Endothelial cell of umbilical vein (primary cell): Measurements from ENCODE around the gene KLF1. TPM values are rescaled to one million over a fixed set of nuclear protein-coding genes. Genes with fewer than 3 reads are reported as not detected.
A peak's percentile ranks its signal among the peaks of the same experiment; 100 is the strongest.

Experiments
- BruUV-seq: library from RNA; stranded (reverse); fragments of 400-500 nt; replicated peaks from 2 replicates; lab custom pipeline; 2021; lab: Mats Ljungman, UMichigan
- CTCF ChIA-PET: fragments of 300-600, 350-600 bp; sonication (Branson Sonifier 250); formaldehyde crosslinking; loops from one replicate; lab custom pipeline; 2021; ENCODE audit warnings: antibody characterized with exemption, inconsistent platforms; lab: Charles Lee
- POLR2A ChIA-PET: fragments of 300-600, 350-600 bp; sonication (Branson Sonifier 250); formaldehyde crosslinking; loops from one replicate; lab custom pipeline; 2021; ENCODE audit warnings: antibody characterized with exemption, inconsistent platforms; lab: Charles Lee
- DNase-seq: peaks from one replicate; pipeline ENCODE4 v3.0.0-alpha.2; 2011; ENCODE audit warnings: low read depth, low spot score
- FAIRE-seq: peaks from 2 replicates; lab custom pipeline; 2011; peaks lifted over from hg19 to GRCh38; lab: Jason Lieb, UNC
- H2AFZ ChIP-seq: 2 replicates; pipeline ENCODE4 v1.6.0; 2012; ENCODE audit warnings: low read depth, low read length, control low read depth, inconsistent platforms
- H3K27ac ChIP-seq: 2 replicates; pipeline ENCODE4 v1.5.1; 2011; ENCODE audit warnings: low read depth, mild to moderate bottlenecking, control low read depth, low read length, moderate library complexity; ENCODE audit not compliant: insufficient read depth
- H3K27me3 ChIP-seq, 2 experiments: 2 replicates each; pipeline versions ENCODE4 v1.6.0 to v1.6.1; 2011; ENCODE audit warnings: low read length in 2 of 2, mixed read lengths in 1 of 2; ENCODE audit not compliant: control insufficient read depth in 2 of 2, insufficient read depth in 2 of 2
- H3K36me3 ChIP-seq, 2 experiments: 2 replicates in 1 of 2; 3 replicates in 1 of 2; pipeline ENCODE4 v1.5.1; 2011; ENCODE audit warnings: low read length in 2 of 2, mild to moderate bottlenecking in 1 of 2, moderate library complexity in 1 of 2; ENCODE audit not compliant: control insufficient read depth in 2 of 2, insufficient read depth in 2 of 2; ENCODE audit errors: extremely low read depth in 1 of 2
- H3K4me1 ChIP-seq: 3 replicates; pipeline ENCODE4 v1.5.1; 2011; ENCODE audit warnings: mild to moderate bottlenecking, low read length; ENCODE audit not compliant: control insufficient read depth, insufficient read depth; ENCODE audit errors: extremely low read depth
- H3K4me2 ChIP-seq: 2 replicates; pipeline ENCODE4 v1.6.1; 2011; ENCODE audit warnings: low read length, control low read depth, mixed read lengths; ENCODE audit not compliant: insufficient read depth
- H3K4me3 ChIP-seq, 3 experiments: fragments of 200-600 bp in 1 of 3; sonication (generic), shearing (Covaris generic) in 1 of 3; replicated peaks in 1 of 3; 2 replicates each; pipeline ENCODE4 v1.5.1; 2011 to 2016; ENCODE audit warnings: control low read depth in 3 of 3, low read length in 3 of 3, mild to moderate bottlenecking in 2 of 3, inconsistent platforms in 1 of 3, low read depth in 1 of 3, moderate library complexity in 1 of 3; ENCODE audit not compliant: insufficient read depth in 1 of 3
- H3K79me2 ChIP-seq: 2 replicates; pipeline ENCODE4 v1.6.0; 2012; ENCODE audit warnings: low read length, inconsistent platforms; ENCODE audit not compliant: control insufficient read depth, insufficient read depth
- H3K9ac ChIP-seq: replicated peaks from 2 replicates; pipeline ENCODE3; 2011; ENCODE audit warnings: low read length, control low read depth; ENCODE audit not compliant: insufficient read depth; ENCODE audit errors: extremely low read depth
- H3K9me1 ChIP-seq: replicated peaks from 3 replicates; pipeline ENCODE4 v1.6.0; 2011; ENCODE audit warnings: mild to moderate bottlenecking, low read length; ENCODE audit not compliant: control insufficient read depth, insufficient read depth; ENCODE audit errors: extremely low read depth
- H3K9me3 ChIP-seq: replicated peaks from 2 replicates; pipeline ENCODE4 v1.5.1; 2012; ENCODE audit warnings: low read length, inconsistent platforms; ENCODE audit not compliant: control insufficient read depth, insufficient read depth
- H4K20me1 ChIP-seq: replicated peaks from 2 replicates; pipeline ENCODE3; 2011; ENCODE audit warnings: mild to moderate bottlenecking, low read length; ENCODE audit not compliant: control insufficient read depth, insufficient read depth; ENCODE audit errors: extremely low read depth
- EZH2 ChIP-seq: IDR thresholded peaks from 2 replicates; pipeline ENCODE4 v1.6.1; 2012; ENCODE audit warnings: borderline replicate concordance, low read depth, mild to moderate bottlenecking, moderate library complexity, low read length, inconsistent platforms; ENCODE audit not compliant: severe bottlenecking
- FOS ChIP-seq: IDR thresholded peaks from 2 replicates; pipeline ENCODE4 v1.6.1; 2011; ENCODE audit warnings: mild to moderate bottlenecking, low read length, moderate library complexity, borderline replicate concordance; ENCODE audit not compliant: insufficient read depth
- JUN ChIP-seq: IDR thresholded peaks from 2 replicates; pipeline ENCODE4 v1.6.1; 2011; ENCODE audit warnings: borderline replicate concordance, low read depth; ENCODE audit not compliant: insufficient read length, insufficient read depth
- POLR2AphosphoS5 ChIP-seq: IDR thresholded peaks from 2 replicates; pipeline ENCODE4 v1.6.1; 2012; ENCODE audit warnings: low read depth, mild to moderate bottlenecking, control low read depth, low read length, moderate library complexity; ENCODE audit not compliant: insufficient read depth
- dilution Hi-C: fragments of 300-500 bp; cut with MboI; formaldehyde crosslinking; loops from one replicate; pipeline ENCODE4 v1.15.0; 2019; ENCODE audit warnings: low sequenced_read_pairs; ENCODE audit not compliant: extremely low pct_ligation_motif_present
- intact Hi-C: fragments of 100-400 bp; cut with micrococcal nuclease; formaldehyde crosslinking; loops from one replicate; pipeline ENCODE4 v1.10.0; 2022
- microRNA-seq: library from miRNA; unstranded; fragments of <30 nt; microRNA quantifications from one replicate; pipeline ENCODE4 v1.2.0, GENCODE V29; 2021; ENCODE audit warnings: borderline number of aligned reads, borderline replicate concordance
- polyA plus RNA-seq, 4 experiments: library from polyadenylated mRNA; depleted of rRNA in 3 of 4; stranded (reverse) in 3 of 4; unstranded in 1 of 4; fragments of >200 nt; gene quantifications; 2 replicates each; pipeline versions ENCODE4 v1.2.1 to v1.2.3, GENCODE V29; 2011 to 2012; ENCODE audit warnings: missing spikeins in 1 of 4
- small RNA-seq: library from RNA; depleted of rRNA; stranded (forward); fragments of <200 nt; gene quantifications from one replicate; pipeline ENCODE3, GENCODE V24; 2012; ENCODE audit warnings: low replicate concordance, low read depth; ENCODE audit not compliant: insufficient read depth, insufficient read length
- total RNA-seq: library from RNA; stranded (reverse); gene quantifications from 2 replicates; pipeline ENCODE4 v1.2.3, GENCODE V29; 2021

The KLF1 gene
- total and polyA plus RNA-seq, 2 donors (not counting 3 experiments of a cell fraction or from before 2014, with no cell fraction given), result not detected

DNA sequence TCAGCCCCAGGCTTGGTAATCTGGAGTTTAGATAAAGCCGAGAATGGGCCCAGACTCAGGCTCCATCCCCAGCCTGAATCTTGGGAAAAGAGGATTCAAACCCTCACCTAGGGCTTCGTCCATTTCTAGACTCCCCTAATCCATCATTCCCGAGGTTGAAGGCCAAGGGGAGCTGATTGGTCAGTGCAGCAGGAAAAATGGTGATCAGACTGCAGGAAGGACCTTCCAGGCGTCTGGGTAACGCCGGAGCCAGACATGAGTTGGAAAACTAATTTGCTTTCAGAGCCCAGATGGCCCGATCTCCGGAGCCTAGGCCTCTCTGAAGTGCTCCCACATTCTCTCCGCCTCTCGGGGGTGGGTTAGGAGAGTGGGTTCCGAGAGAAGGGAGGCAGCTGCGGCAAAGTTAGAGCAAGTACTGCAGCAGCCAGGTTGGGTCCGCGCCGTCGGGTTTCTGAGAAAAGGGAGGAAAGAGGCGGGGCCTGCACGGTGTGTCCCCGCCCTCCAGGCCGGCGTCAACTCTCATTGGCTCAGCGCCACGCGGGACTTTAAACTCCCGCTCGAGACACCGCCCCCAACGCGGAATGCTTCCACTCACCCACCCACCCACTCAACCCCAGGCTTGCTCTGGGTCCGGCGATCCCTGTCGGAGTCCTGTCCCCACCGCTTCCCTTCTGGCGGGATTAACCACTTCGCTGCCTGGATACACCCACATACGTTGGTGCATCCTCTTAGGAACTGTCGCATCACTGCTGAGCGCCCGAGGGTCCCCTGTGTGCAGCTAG lies 51.8 kb downstream of the KLF1 start:
- Histone ChIP-seq H3K4me3 (no peak overlapping the region), H3K79me2 (no peaks in the 10 kb centered on the region), H3K36me3 (no peaks in the 10 kb centered on the region), H3K27me3 (peaks cover 55 to 66% of the 10 kb centered on the region in 2 experiments), H3K9me1 (no peaks in the 10 kb centered on the region), H3K4me1 (no peaks in the 10 kb centered on the region), H3K9ac (no peak overlapping the region), H3K4me2 (no peak overlapping the region), H2AFZ (no peak overlapping the region), H3K9me3 (no peaks in the 10 kb centered on the region), H4K20me1 (no peaks in the 10 kb centered on the region), H3K27ac (no peak overlapping the region)
- dilution Hi-C loops, result no loop called here
- POLR2A ChIA-PET, result interaction anchor here (0.7 kb wide), 1 partner anchor 1306 kb away, joined by 5 read pairs; the partner anchor contains the start of gene ECSIT
- intact Hi-C loops, result no loop called here
- BruUV-seq, result no TSS peak
- FAIRE-seq, result peak; percentile 53
- no peak for TF ChIP-seq JUN
- peak; percentile 69 for TF ChIP-seq EZH2
- DNase-seq, result no peak
- CTCF ChIA-PET, result interaction anchor here (0.7 to 1.8 kb wide), 6 partner anchors 9 to 113 kb away, joined by 3 to 5 read pairs (median 4); no protein-coding TSS in a partner anchor

DNA sequence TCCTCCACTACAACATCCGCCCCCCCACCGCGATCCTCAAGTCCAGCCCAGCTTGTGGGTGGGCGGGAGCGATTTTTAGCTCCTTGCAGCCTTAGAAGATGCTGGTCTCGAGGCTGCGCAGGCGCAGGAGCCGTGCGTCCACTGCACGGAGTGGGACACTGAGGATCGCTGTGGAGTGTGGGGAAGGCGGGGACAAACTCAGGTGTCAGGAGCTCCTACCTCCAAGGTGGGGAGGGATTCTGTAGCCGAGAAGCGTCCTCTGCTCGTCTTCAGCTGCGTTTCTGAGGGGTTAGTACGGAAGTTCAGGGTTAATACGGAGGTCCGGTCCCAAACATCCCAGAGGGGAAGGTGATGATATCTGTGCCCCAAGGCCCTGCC lies 52.4 kb downstream of the KLF1 start, which contains the start of gene RTBDN:
Gene RTBDN (minus strand): TSS at position 14 of the 378 bp plus-strand sequence. CDS start 4,600 bp downstream, outside the sequence.
- BruUV-seq, result no TSS peak
- DNase-seq, result no peak
- Histone ChIP-seq H3K27ac (no peak within 1 kb of the TSS), H2AFZ (no peak within 1 kb of the TSS), H3K9me1 (no peaks in the 10 kb centered on the region), H3K4me1 (no peaks in the 10 kb centered on the region), H3K36me3 (no peaks in the 10 kb centered on the region), H3K9me3 (no peaks in the 10 kb centered on the region), H4K20me1 (no peaks in the 10 kb centered on the region), H3K9ac (no peak within 1 kb of the TSS), H3K79me2 (no peaks in the 10 kb centered on the region), H3K27me3 (peaks cover 50 to 62% of the 10 kb centered on the region in 2 experiments), H3K4me2 (no peak within 1 kb of the TSS), H3K4me3 (peak within 1 kb of the TSS in 1 of 3 experiments; percentile 22)
- ChIA-PET POLR2A (no interaction called here), CTCF (interaction anchor here (1.0 to 1.8 kb wide), 5 partner anchors 10 to 68 kb away, joined by 3 to 5 read pairs (median 4); no protein-coding TSS in a partner anchor)
- TF ChIP-seq EZH2 (peak; percentile 79), FOS (no peak), POLR2AphosphoS5 (no peak), JUN (no peak)
- dilution Hi-C loops, result no loop called here
- intact Hi-C loops, result no loop called here
- FAIRE-seq, result no peak

Small RNA genes lying within 50 kb of the gene (microRNA-seq; reads per million reads assigned to microRNA genes)
- gene MIR5695 (not detected), gene MIR6794 (not detected)

Small RNA genes lying within 50 kb of the gene (small RNA-seq; reads per million reads assigned to genes)
- gene MIR5695, result not detected
- gene MIR6794, result not detected

Other genes with a start within 250 kb of the KLF1 start
- 73.0 and 76.8 TPM in 2 replicates for gene MAN2B1, start 220.5 kb downstream of the KLF1 start, total RNA-seq
- gene MAN2B1, start 220.5 kb downstream of the KLF1 start, polyA plus RNA-seq, result 64.4 and 70.3 TPM in 2 replicates
- 10.9 and 11.8 TPM in 2 replicates for gene WDR83, start 220.4 kb downstream of the KLF1 start, total RNA-seq
- 10.5 and 11.0 TPM in 2 replicates for gene WDR83, start 220.4 kb downstream of the KLF1 start, polyA plus RNA-seq
- 68.4 and 77.4 TPM in 2 replicates for gene DHPS, start 205.3 kb downstream of the KLF1 start, total RNA-seq
- gene DHPS, start 205.3 kb downstream of the KLF1 start, polyA plus RNA-seq, result 80.6 and 90.1 TPM in 2 replicates
- not detected in 2 replicates for gene GNG14, start 199.2 kb downstream of the KLF1 start, total RNA-seq
- not detected in 2 replicates for gene GNG14, start 199.2 kb downstream of the KLF1 start, polyA plus RNA-seq
- 11.6 and 12.4 TPM in 2 replicates for gene FBXW9, start 190.6 kb downstream of the KLF1 start, total RNA-seq
- gene FBXW9, start 190.6 kb downstream of the KLF1 start, polyA plus RNA-seq, result 19.3 and 26.4 TPM in 2 replicates
- 84.6 and 94.5 TPM in 2 replicates for gene TNPO2, start 163.3 kb downstream of the KLF1 start, total RNA-seq
- gene TNPO2, start 163.3 kb downstream of the KLF1 start, polyA plus RNA-seq, result 98.8 and 104 TPM in 2 replicates
- 208 and 213 TPM in 2 replicates for gene TRIR, start 152.5 kb downstream of the KLF1 start, total RNA-seq
- gene TRIR, start 152.5 kb downstream of the KLF1 start, polyA plus RNA-seq, result 240 and 263 TPM in 2 replicates
- 74.8 and 77.0 TPM in 2 replicates for gene GET3, start 149.7 kb downstream of the KLF1 start, total RNA-seq
- 197 and 217 TPM in 2 replicates for gene GET3, start 149.7 kb downstream of the KLF1 start, polyA plus RNA-seq
- not detected in 2 replicates for gene BEST2, start 135.4 kb downstream of the KLF1 start, total RNA-seq
- gene BEST2, start 135.4 kb downstream of the KLF1 start, polyA plus RNA-seq, result not detected in 2 replicates
- 17.3 and 20.0 TPM in 2 replicates for gene HOOK2, start 111.6 kb downstream of the KLF1 start, total RNA-seq
- 7.6 and 8.0 TPM in 2 replicates for gene HOOK2, start 111.6 kb downstream of the KLF1 start, polyA plus RNA-seq
- gene JUNB, start 95.7 kb downstream of the KLF1 start, total RNA-seq, result 22.8 and 31.6 TPM in 2 replicates
- 72.9 and 74.4 TPM in 2 replicates for gene JUNB, start 95.7 kb downstream of the KLF1 start, polyA plus RNA-seq
- gene PRDX2, start 85.4 kb downstream of the KLF1 start, total RNA-seq, result 247 and 255 TPM in 2 replicates
- 490 and 492 TPM in 2 replicates for gene PRDX2, start 85.4 kb downstream of the KLF1 start, polyA plus RNA-seq
- 13.2 and 15.9 TPM in 2 replicates for gene THSD8, start 85.1 kb downstream of the KLF1 start, total RNA-seq
- gene THSD8, start 85.1 kb downstream of the KLF1 start, polyA plus RNA-seq, result 2.6 TPM in 1 of 2 replicates, not detected in the other
- 25.6 and 28.5 TPM in 2 replicates for gene RNASEH2A, start 80.6 kb downstream of the KLF1 start, total RNA-seq
- gene RNASEH2A, start 80.6 kb downstream of the KLF1 start, polyA plus RNA-seq, result 36.7 and 45.4 TPM in 2 replicates
- not detected in 2 replicates for gene RTBDN, start 52.6 kb downstream of the KLF1 start, total RNA-seq
- not detected in 2 replicates for gene RTBDN, start 52.6 kb downstream of the KLF1 start, polyA plus RNA-seq
- gene MAST1, start 48.7 kb downstream of the KLF1 start, total RNA-seq, result 0.13 and 0.69 TPM in 2 replicates
- 0.16 and 0.46 TPM in 2 replicates for gene MAST1, start 48.7 kb downstream of the KLF1 start, polyA plus RNA-seq
- gene DNASE2, start 5.8 kb downstream of the KLF1 start, total RNA-seq, result 31.3 and 34.8 TPM in 2 replicates
- gene DNASE2, start 5.8 kb downstream of the KLF1 start, polyA plus RNA-seq, result 51.9 and 60.6 TPM in 2 replicates
- 27.1 and 27.3 TPM in 2 replicates for gene GCDH, start 4.0 kb upstream of the KLF1 start, total RNA-seq
- 35.8 and 39.8 TPM in 2 replicates for gene GCDH, start 4.0 kb upstream of the KLF1 start, polyA plus RNA-seq
- 0.27 TPM in 1 of 2 replicates, not detected in the other for gene SYCE2, start 32.1 kb upstream of the KLF1 start, total RNA-seq
- 0.16 and 0.25 TPM in 2 replicates for gene SYCE2, start 32.1 kb upstream of the KLF1 start, polyA plus RNA-seq
- gene FARSA, start 46.5 kb upstream of the KLF1 start, total RNA-seq, result 71.4 and 77.4 TPM in 2 replicates
- gene FARSA, start 46.5 kb upstream of the KLF1 start, polyA plus RNA-seq, result 51.8 and 55.3 TPM in 2 replicates
- 1,614 and 1,636 TPM in 2 replicates for gene CALR, start 51.4 kb upstream of the KLF1 start, total RNA-seq
- gene CALR, start 51.4 kb upstream of the KLF1 start, polyA plus RNA-seq, result 1,135 and 1,206 TPM in 2 replicates
- 96.7 and 102 TPM in 2 replicates for gene RAD23A, start 58.7 kb upstream of the KLF1 start, total RNA-seq
- gene RAD23A, start 58.7 kb upstream of the KLF1 start, polyA plus RNA-seq, result 66.9 and 71.2 TPM in 2 replicates
- gene GADD45GIP1, start 70.0 kb upstream of the KLF1 start, total RNA-seq, result 32.8 and 36.5 TPM in 2 replicates
- 38.3 and 46.3 TPM in 2 replicates for gene GADD45GIP1, start 70.0 kb upstream of the KLF1 start, polyA plus RNA-seq
- 0.20 and 0.28 TPM in 2 replicates for gene DAND5, start 82.4 kb upstream of the KLF1 start, total RNA-seq
- 0.06 TPM in 2 replicates for gene DAND5, start 82.4 kb upstream of the KLF1 start, polyA plus RNA-seq
- gene NFIX, start 108.3 kb upstream of the KLF1 start, total RNA-seq, result 18.7 and 37.7 TPM in 2 replicates
- gene NFIX, start 108.3 kb upstream of the KLF1 start, polyA plus RNA-seq, result 8.7 and 9.8 TPM in 2 replicates
- 74.4 and 91.5 TPM in 2 replicates for gene LYL1, start 215.7 kb upstream of the KLF1 start, total RNA-seq
- 87.3 and 141 TPM in 2 replicates for gene LYL1, start 215.7 kb upstream of the KLF1 start, polyA plus RNA-seq
- 42.2 and 53.0 TPM in 2 replicates for gene TRMT1, start 229.5 kb upstream of the KLF1 start, total RNA-seq
- gene TRMT1, start 229.5 kb upstream of the KLF1 start, polyA plus RNA-seq, result 46.3 and 60.5 TPM in 2 replicates
- gene NACC1, start 231.1 kb upstream of the KLF1 start, total RNA-seq, result 95.4 and 97.6 TPM in 2 replicates
- 120 and 198 TPM in 2 replicates for gene NACC1, start 231.1 kb upstream of the KLF1 start, polyA plus RNA-seq